Common myeloid progenitor, CD34-positive (primary cell): ENCODE measurements around the gene FHIT.

Experiments used
- CTCF ChIA-PET: fragments of 350-600 bp; sonication (Branson Sonifier 250); formaldehyde crosslinking; loops from one replicate; lab custom pipeline; 2021; ENCODE audit warnings: antibody characterized with exemption; lab: Charles Lee
- POLR2A ChIA-PET: fragments of 350-600 bp; sonication (Branson Sonifier 250); formaldehyde crosslinking; loops from one replicate; lab custom pipeline; 2021; ENCODE audit warnings: antibody characterized with exemption; lab: Charles Lee
- DNase-seq, 3 donors: peaks; one replicate each; pipeline versions ENCODE4 v3.0.0 to v3.0.0-alpha.2; 2013
- H3K27ac ChIP-seq, 2 experiments: 1 replicate in 1 of 2; 2 replicates in 1 of 2; pipeline ENCODE4 v1.7.0; 2013; ENCODE audit warnings: inconsistent platforms in 2 of 2, low read length in 2 of 2, mild to moderate bottlenecking in 2 of 2, low read depth in 1 of 2, moderate library complexity in 1 of 2; ENCODE audit not compliant: severe bottlenecking in 2 of 2, insufficient read depth in 1 of 2, poor library complexity in 1 of 2
- H3K27me3 ChIP-seq, 5 experiments: replicated peaks in 2 of 5; 1 replicate in 3 of 5; 2 replicates in 2 of 5; pipeline versions ENCODE4 v1.6.1 to v1.7.0; 2013; ENCODE audit warnings: low read length in 4 of 5, mild to moderate bottlenecking in 2 of 5, moderate library complexity in 2 of 5, inconsistent platforms in 1 of 5; ENCODE audit not compliant: insufficient read depth in 5 of 5, control insufficient read depth in 4 of 5
- H3K36me3 ChIP-seq, 4 experiments: 1 replicate in 2 of 4; 2 replicates in 2 of 4; pipeline versions ENCODE4 v1.6.1 to v1.7.0; 2013; ENCODE audit warnings: low read length in 3 of 4, control low read depth in 1 of 4, mild to moderate bottlenecking in 1 of 4; ENCODE audit not compliant: control insufficient read depth in 4 of 4, insufficient read depth in 4 of 4
- H3K4me1 ChIP-seq, 4 experiments: 1 replicate in 3 of 4; 2 replicates in 1 of 4; pipeline versions ENCODE4 v1.6.1 to v1.7.1; 2013; ENCODE audit warnings: low read length in 3 of 4, mild to moderate bottlenecking in 3 of 4, control low read depth in 1 of 4, inconsistent platforms in 1 of 4, moderate library complexity in 1 of 4; ENCODE audit not compliant: control insufficient read depth in 4 of 4, insufficient read depth in 4 of 4; ENCODE audit errors: control extremely low read depth in 1 of 4
- H3K4me3 ChIP-seq, 7 experiments: 1 replicate in 4 of 7; 2 replicates in 3 of 7; pipeline versions ENCODE4 v1.5.1 to v1.7.0; 2013; ENCODE audit warnings: mild to moderate bottlenecking in 7 of 7, low read length in 6 of 7, moderate library complexity in 6 of 7, inconsistent platforms in 2 of 7, low read depth in 2 of 7, control low read depth in 1 of 7; ENCODE audit not compliant: insufficient read depth in 4 of 7, control insufficient read depth in 1 of 7; ENCODE audit errors: extremely low read depth in 1 of 7
- H3K9me3 ChIP-seq, 5 experiments: 1 replicate in 4 of 5; 2 replicates in 1 of 5; pipeline versions ENCODE4 v1.6.1 to v1.7.1; 2013; ENCODE audit warnings: low read length in 4 of 5, mild to moderate bottlenecking in 2 of 5, inconsistent platforms in 1 of 5, low read depth in 1 of 5, moderate library complexity in 1 of 5; ENCODE audit not compliant: control insufficient read depth in 4 of 5, insufficient read depth in 2 of 5; ENCODE audit errors: control extremely low read depth in 1 of 5
- WGBS: methylation state at CpG from one replicate; pipeline ENCODE4 v1.1.5; 2013; ENCODE audit not compliant: insufficient coverage; 5-methylcytosine and 5-hydroxymethylcytosine counted together

Gene FHIT

DNA sequence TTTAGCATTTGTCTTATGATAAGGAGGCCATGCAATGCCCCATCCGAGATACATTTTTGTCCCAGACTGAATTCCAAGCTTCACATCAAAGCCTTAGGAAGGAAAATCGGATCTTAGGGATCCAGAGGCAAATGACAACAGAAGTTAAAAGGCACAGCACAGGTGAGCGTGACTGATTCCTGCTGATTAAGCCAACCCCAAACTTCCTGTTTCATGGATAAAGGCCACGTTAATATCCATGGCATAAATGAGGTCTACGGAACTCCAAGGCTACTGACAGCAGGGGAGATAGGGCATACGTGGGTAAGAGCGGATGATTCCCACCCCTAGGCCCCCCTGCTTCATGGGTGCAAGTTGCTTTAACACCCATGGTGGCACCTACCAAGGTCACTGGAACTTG lies 471.6 kb downstream of the FHIT start:
- WGBS, result 96% methylated on average over 7 of the region's 7 CpGs
- POLR2A ChIA-PET, result no interaction called here
- Histone ChIP-seq H3K36me3 (no peaks in the 10 kb centered on the region), H3K9me3 (peaks cover 0 to 29% (median 17%) of the 10 kb centered on the region in 5 experiments), H3K4me1 (no peaks in the 10 kb centered on the region), H3K27ac (no peak overlapping the region), H3K27me3 (no peaks in the 10 kb centered on the region), H3K4me3 (no peak overlapping the region)
- DNase-seq, result no peak
- CTCF ChIA-PET, result no interaction called here

DNA sequence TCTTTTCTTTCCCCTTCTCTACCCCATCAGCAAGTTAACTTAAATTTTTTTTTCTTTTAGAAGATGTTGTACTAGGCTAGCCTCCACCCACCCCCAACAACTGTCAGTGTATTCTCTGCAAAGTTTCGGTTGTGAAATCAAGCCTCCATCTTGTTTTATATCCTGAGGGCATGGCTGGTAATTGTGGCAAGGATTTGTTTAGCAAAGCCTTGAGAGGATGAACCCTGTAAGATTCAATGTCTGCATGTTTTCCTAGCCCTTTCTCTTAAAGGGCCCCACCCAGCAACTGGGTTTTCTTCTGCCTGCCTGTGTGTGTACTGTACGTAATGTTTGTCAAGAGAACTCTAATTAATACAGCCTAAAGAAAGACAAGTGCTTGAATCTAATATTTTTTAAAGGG lies 475.3 kb downstream of the FHIT start:
- CTCF ChIA-PET, result no interaction called here
- Histone ChIP-seq H3K27ac (no peak overlapping the region), H3K27me3 (no peaks in the 10 kb centered on the region), H3K4me1 (no peaks in the 10 kb centered on the region), H3K9me3 (peaks cover 3 to 20% (median 9%) of the 10 kb centered on the region in 5 experiments), H3K4me3 (no peak overlapping the region), H3K36me3 (no peaks in the 10 kb centered on the region)
- POLR2A ChIA-PET, result no interaction called here
- DNase-seq, result no peak
- whole genome bisulfite sequencing, result no CpG with 5 or more reads among the region's 2 CpGs

DNA sequence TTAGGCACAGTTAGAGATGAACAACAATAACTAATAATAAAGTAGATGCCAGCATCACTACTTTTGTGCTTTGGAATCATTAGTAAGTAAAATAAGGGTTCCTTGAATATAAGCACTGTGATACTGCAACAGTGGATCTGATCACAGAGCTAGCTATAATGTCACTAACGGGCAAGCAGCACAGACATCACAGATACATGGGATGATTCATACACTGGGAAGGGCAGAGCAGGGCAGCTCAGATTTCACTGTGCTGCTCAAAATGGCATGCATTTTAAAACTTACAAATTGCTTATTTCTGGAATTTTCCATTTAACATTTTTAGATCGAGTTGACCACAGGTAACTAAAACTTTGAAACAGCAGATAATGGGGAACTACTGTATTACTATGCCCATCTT lies 476.6 kb downstream of the FHIT start:
- DNase-seq, result no peak
- CTCF ChIA-PET, result no interaction called here
- 100% methylated on average over 1 of the region's 2 CpGs for WGBS

DNA sequence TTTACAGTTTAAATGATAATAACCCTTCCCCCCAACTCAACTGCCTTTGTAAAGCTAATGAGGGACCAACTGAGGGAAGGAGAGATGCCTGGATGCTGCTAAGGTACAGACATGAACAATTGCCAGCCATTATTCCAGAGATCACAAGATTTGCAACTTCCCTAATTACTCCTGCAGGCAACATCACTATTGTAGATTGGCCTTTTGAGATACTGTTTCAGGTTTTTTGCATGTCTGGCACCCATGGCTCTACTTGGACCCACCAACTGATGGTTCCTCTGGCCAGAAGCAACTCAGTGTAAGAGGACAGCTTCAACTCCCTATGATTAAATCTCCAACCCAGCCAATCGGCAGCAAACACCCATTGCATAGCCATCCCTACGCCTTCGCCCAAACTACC lies 478.7 kb downstream of the FHIT start:
- DNase-seq, result no peak
- no peak overlapping the region for H3K4me3 ChIP-seq
- no peaks in the 10 kb centered on the region for H3K4me1 ChIP-seq
- ChIA-PET POLR2A (no interaction called here), CTCF (no interaction called here)
- H3K9me3 ChIP-seq, result peaks cover 3 to 11% (median 5%) of the 10 kb centered on the region in 5 experiments
- 100% methylated on average over 1 of the region's 3 CpGs for WGBS
- no peak overlapping the region for H3K27ac ChIP-seq
- no peaks in the 10 kb centered on the region for H3K36me3 ChIP-seq
- no peaks in the 10 kb centered on the region for H3K27me3 ChIP-seq

More for the DNA sequence above, 476.6 kb downstream of the FHIT start:
- peaks cover 3 to 11% (median 7%) of the 10 kb centered on the region in 5 experiments for H3K9me3 ChIP-seq
- POLR2A ChIA-PET, result no interaction called here
- no peak overlapping the region for H3K27ac ChIP-seq
- no peaks in the 10 kb centered on the region for H3K36me3 ChIP-seq
- no peak overlapping the region for H3K4me3 ChIP-seq
- no peaks in the 10 kb centered on the region for H3K27me3 ChIP-seq
- H3K4me1 ChIP-seq, result no peaks in the 10 kb centered on the region

DNA sequence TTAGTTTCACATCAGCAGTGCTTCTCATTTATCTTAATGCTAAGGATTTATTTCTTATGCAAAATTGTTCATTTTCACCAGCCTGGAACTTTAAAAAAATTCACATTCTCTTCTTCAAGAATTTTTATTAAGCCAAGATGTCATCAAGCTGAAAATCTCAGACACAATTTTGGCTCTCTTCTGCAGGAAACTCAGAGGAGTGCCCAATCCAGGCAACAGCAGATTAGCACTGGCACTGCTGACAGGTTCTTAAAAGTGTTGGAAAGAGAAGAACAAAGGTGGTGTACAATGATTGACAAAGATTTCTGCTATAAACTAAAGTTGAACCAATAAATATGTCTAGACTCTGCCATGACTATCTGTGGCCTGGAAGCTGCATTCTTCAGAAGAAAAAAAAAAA lies 479.5 kb downstream of the FHIT start:
- H3K9me3 ChIP-seq, result peaks cover 3 to 11% (median 5%) of the 10 kb centered on the region in 5 experiments
- no peaks in the 10 kb centered on the region for H3K27me3 ChIP-seq
- ChIA-PET CTCF (no interaction called here), POLR2A (no interaction called here)
- no peaks in the 10 kb centered on the region for H3K4me1 ChIP-seq
- H3K4me3 ChIP-seq, result no peak overlapping the region
- DNase-seq, result no peak
- H3K36me3 ChIP-seq, result no peaks in the 10 kb centered on the region
- no peak overlapping the region for H3K27ac ChIP-seq

DNA sequence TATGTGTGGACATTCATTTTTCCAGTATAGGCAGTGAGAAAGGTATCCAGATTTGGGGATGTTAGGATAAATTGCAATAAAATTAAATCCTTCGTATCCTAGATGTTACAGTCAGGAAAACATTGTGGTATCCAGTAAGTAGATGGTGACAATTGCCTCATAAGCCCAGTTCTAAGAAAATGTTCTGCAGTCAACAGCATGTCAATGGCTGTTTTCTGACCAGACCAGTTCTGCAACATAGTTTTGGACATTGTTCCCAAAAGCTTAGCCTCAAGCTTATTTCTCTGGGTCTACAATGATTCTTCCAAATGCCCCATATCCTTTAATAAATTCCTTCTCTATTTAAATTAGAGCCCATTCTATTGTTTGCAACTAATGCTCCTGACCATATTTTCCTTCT lies 480.7 kb downstream of the FHIT start:
- no peak overlapping the region for H3K4me3 ChIP-seq
- no peaks in the 10 kb centered on the region for H3K36me3 ChIP-seq
- no peaks in the 10 kb centered on the region for H3K27me3 ChIP-seq
- no peak for DNase-seq
- no peaks in the 10 kb centered on the region for H3K4me1 ChIP-seq
- POLR2A ChIA-PET, result no interaction called here
- H3K27ac ChIP-seq, result no peak overlapping the region
- 100% methylated on average over 1 of the region's 1 CpG for WGBS
- CTCF ChIA-PET, result no interaction called here
- peaks cover 2 to 9% (median 3%) of the 10 kb centered on the region in 5 experiments for H3K9me3 ChIP-seq

DNA sequence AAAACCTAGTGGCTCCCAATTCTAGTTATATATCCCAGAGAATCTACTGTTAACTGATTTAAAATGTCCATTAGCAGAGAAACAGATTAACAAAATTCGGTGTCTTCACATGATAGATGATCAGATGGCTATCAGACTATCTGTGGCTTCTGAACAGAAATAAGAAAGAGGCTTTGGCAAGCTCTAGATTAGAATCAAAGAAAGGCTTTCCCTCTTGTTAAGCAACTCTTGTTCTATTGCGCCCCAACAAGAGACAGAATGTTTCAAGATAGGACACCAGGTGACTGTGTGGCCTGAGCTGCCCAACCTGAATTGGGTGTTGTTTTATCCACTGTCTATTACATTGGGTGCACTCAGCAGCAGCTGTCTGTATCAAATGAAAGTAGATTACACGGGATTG lies 483.7 kb downstream of the FHIT start:
- Histone ChIP-seq H3K4me1 (no peaks in the 10 kb centered on the region), H3K27ac (no peak overlapping the region), H3K9me3 (no peaks in the 10 kb centered on the region), H3K4me3 (no peak overlapping the region), H3K27me3 (no peaks in the 10 kb centered on the region), H3K36me3 (no peaks in the 10 kb centered on the region)
- DNase-seq, result no peak
- CTCF ChIA-PET, result no interaction called here
- 100% methylated on average over 1 of the region's 3 CpGs for WGBS
- POLR2A ChIA-PET, result no interaction called here
